Keratinocyte (primary cell): ENCODE results near the gene ANXA8. TPM values are rescaled to one million over a fixed set of nuclear protein-coding genes. Genes with fewer than 3 reads are reported as not detected.
"Not testable (repeated sequence)": the region's sequence is repeated elsewhere in the genome, so short reads cannot be mapped to it uniquely, and the experiment has no call there.

Experiments used
- DNase-seq: peaks from one replicate; pipeline ENCODE4 v3.0.0-alpha.2; 2011; ENCODE audit warnings: low read depth, missing footprints, low spot score
- FAIRE-seq: peaks from 2 replicates; lab custom pipeline; 2011; peaks lifted over from hg19 to GRCh38; lab: Jason Lieb, UNC
- H2AFZ ChIP-seq: 2 replicates; pipeline ENCODE4 v1.6.0; 2012; ENCODE audit warnings: low read length, control low read depth, inconsistent platforms; ENCODE audit not compliant: control insufficient read depth
- H3K27ac ChIP-seq: 2 replicates; pipeline ENCODE4 v1.5.1; 2011; ENCODE audit warnings: low read length; ENCODE audit not compliant: control insufficient read depth, insufficient read depth
- H3K27me3 ChIP-seq: 3 replicates; pipeline ENCODE4 v1.6.0; 2011; ENCODE audit warnings: low read length; ENCODE audit not compliant: control insufficient read depth, insufficient read depth; ENCODE audit errors: extremely low read depth
- H3K36me3 ChIP-seq, 2 experiments: 2 replicates in 1 of 2; 3 replicates in 1 of 2; pipeline ENCODE4 v1.5.1; 2011; ENCODE audit warnings: low read length in 2 of 2, mild to moderate bottlenecking in 1 of 2; ENCODE audit not compliant: control insufficient read depth in 2 of 2, insufficient read depth in 2 of 2; ENCODE audit errors: extremely low read depth in 1 of 2
- H3K4me1 ChIP-seq: 3 replicates; pipeline ENCODE4 v1.5.1; 2011; ENCODE audit warnings: low read length; ENCODE audit not compliant: control insufficient read depth, insufficient read depth; ENCODE audit errors: extremely low read depth
- H3K4me2 ChIP-seq: 3 replicates; pipeline ENCODE4 v1.6.0; 2011; ENCODE audit warnings: low read depth, low read length; ENCODE audit not compliant: control insufficient read depth, insufficient read depth; ENCODE audit errors: extremely low read depth
- H3K4me3 ChIP-seq, 3 experiments: fragments of 200-600 bp in 1 of 3; sonication (generic) in 1 of 3; 2 replicates in 2 of 3; 3 replicates in 1 of 3; pipeline ENCODE4 v1.5.1; 2011 to 2016; ENCODE audit warnings: low read length in 3 of 3, mild to moderate bottlenecking in 3 of 3, control low read depth in 2 of 3, inconsistent platforms in 1 of 3, low read depth in 1 of 3, mixed read lengths in 1 of 3, mixed run types in 1 of 3, moderate library complexity in 1 of 3; ENCODE audit not compliant: control insufficient read depth in 2 of 3, insufficient read depth in 2 of 3; ENCODE audit errors: extremely low read depth in 1 of 3
- H3K79me2 ChIP-seq: 2 replicates; pipeline ENCODE4 v1.6.0; 2012; ENCODE audit warnings: low read length; ENCODE audit not compliant: control insufficient read depth, insufficient read depth
- H3K9ac ChIP-seq: 3 replicates; pipeline ENCODE4 v1.6.0; 2011; ENCODE audit warnings: low read length; ENCODE audit not compliant: control insufficient read depth, insufficient read depth; ENCODE audit errors: extremely low read depth
- H3K9me1 ChIP-seq: 3 replicates; pipeline ENCODE4 v1.6.0; 2011; ENCODE audit warnings: low read length; ENCODE audit not compliant: control insufficient read depth, insufficient read depth; ENCODE audit errors: extremely low read depth
- H3K9me3 ChIP-seq: 2 replicates; pipeline ENCODE4 v1.5.1; 2012; ENCODE audit warnings: low read depth, low read length; ENCODE audit not compliant: control insufficient read depth
- H4K20me1 ChIP-seq: 3 replicates; pipeline ENCODE4 v1.6.0; 2011; ENCODE audit warnings: low read length; ENCODE audit not compliant: control insufficient read depth, insufficient read depth; ENCODE audit errors: extremely low read depth
- dilution Hi-C: fragments of 300-500 bp; cut with MboI; formaldehyde crosslinking; loops from one replicate; pipeline ENCODE4 v1.7.0; 2020; ENCODE audit warnings: low sequenced_read_pairs; ENCODE audit not compliant: extremely low pct_ligation_motif_present
- polyA minus RNA-seq, 3 experiments: library from RNA; depleted of rRNA, polyadenylated mRNA; stranded (reverse); fragments of >200 nt; gene quantifications; 1 replicate in 1 of 3; 2 replicates in 1 of 3; 3 replicates in 1 of 3; pipeline ENCODE4 v1.2.3, GENCODE V29; 2011
- polyA plus RNA-seq, 5 experiments: library from polyadenylated mRNA; depleted of rRNA in 3 of 5; stranded (reverse) in 3 of 5; stranded (forward) in 1 of 5; unstranded in 1 of 5; fragments of >200 nt; gene quantifications; 1 replicate in 1 of 5; 2 replicates in 3 of 5; 3 replicates in 1 of 5; pipeline versions ENCODE4 v1.2.1 to v1.2.3, GENCODE V29; 2011 to 2012; ENCODE audit warnings: missing spikeins in 2 of 5, low read depth in 1 of 5, low replicate concordance in 1 of 5

ANXA8 gene, protein sequence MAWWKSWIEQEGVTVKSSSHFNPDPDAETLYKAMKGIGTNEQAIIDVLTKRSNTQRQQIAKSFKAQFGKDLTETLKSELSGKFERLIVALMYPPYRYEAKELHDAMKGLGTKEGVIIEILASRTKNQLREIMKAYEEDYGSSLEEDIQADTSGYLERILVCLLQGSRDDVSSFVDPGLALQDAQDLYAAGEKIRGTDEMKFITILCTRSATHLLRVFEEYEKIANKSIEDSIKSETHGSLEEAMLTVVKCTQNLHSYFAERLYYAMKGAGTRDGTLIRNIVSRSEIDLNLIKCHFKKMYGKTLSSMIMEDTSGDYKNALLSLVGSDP
- polyA plus RNA-seq = 799 to 1,190 TPM (median 820 TPM) in 3 replicates
- 328 TPM for polyA plus RNA-seq (2011; ENCODE audit: low read depth)
- polyA plus RNA-seq (2011; cell fraction: cytosol; rRNA removed) = 730 and 788 TPM in 2 replicates
- polyA plus RNA-seq (2011; cell fraction: nucleus; rRNA removed) = 2,126 and 2,323 TPM in 2 replicates
- polyA plus RNA-seq (2012; ENCODE audit: low replicate concordance) = 341 and 583 TPM in 2 replicates
- polyA minus RNA-seq = 640 to 938 TPM (median 824 TPM) in 3 replicates
- 409 TPM for polyA minus RNA-seq (2011; cell fraction: cytosol; rRNA and poly(A)+ RNA removed)
- 370 and 487 TPM in 2 replicates for polyA minus RNA-seq (2011; cell fraction: nucleus; rRNA and poly(A)+ RNA removed)

- H3K4me1 ChIP-seq, dilution Hi-C loops, H4K20me1 ChIP-seq, H2AFZ ChIP-seq, H3K79me2 ChIP-seq, H3K27me3 ChIP-seq, H3K9me3 ChIP-seq, FAIRE-seq, H3K36me3 ChIP-seq, H3K9me1 ChIP-seq: not testable (repeated sequence)
- DNase-seq = peak; percentile 76
- peak within 1 kb of the TSS; percentile 59 to 78 (median 75) for H3K4me3 ChIP-seq
- H3K4me2 ChIP-seq = peak within 1 kb of the TSS; percentile 66
- peak within 1 kb of the TSS; percentile 93 for H3K27ac ChIP-seq
- H3K9ac ChIP-seq = peak within 1 kb of the TSS; percentile 95
These were observed at the start of gene ANXA8 for GRCh38 chr10:47483923-47484322. Gene ANXA8 (minus strand): TSS chr10:47484115. CDS start chr10:47483933, 182 bp downstream.

- H3K36me3 ChIP-seq, H3K27me3 ChIP-seq, H3K9ac ChIP-seq, H3K4me1 ChIP-seq, DNase-seq, H3K4me2 ChIP-seq, H2AFZ ChIP-seq, H3K4me3 ChIP-seq, H3K27ac ChIP-seq, dilution Hi-C loops, H4K20me1 ChIP-seq, H3K9me3 ChIP-seq, FAIRE-seq, H3K79me2 ChIP-seq, H3K9me1 ChIP-seq: not testable (repeated sequence)
These were observed 39.6 kb upstream of the ANXA8 start, which contains the start of gene AGAP9 for GRCh38 chr10:47523475-47523874. Gene AGAP9 (minus strand): TSS chr10:47523638. CDS start chr10:47523526, 112 bp downstream.

GRCh38 chr10:47502313-47502712 is 18.4 kb upstream of the ANXA8 start:
- H3K36me3 ChIP-seq, H3K4me2 ChIP-seq, H3K27me3 ChIP-seq, H3K9me1 ChIP-seq, H3K4me1 ChIP-seq, H3K27ac ChIP-seq, H2AFZ ChIP-seq, H3K4me3 ChIP-seq, DNase-seq, FAIRE-seq, H4K20me1 ChIP-seq, H3K9me3 ChIP-seq, H3K9ac ChIP-seq, H3K79me2 ChIP-seq, dilution Hi-C loops: not testable (repeated sequence)

- H4K20me1 ChIP-seq, H3K27me3 ChIP-seq, H3K4me1 ChIP-seq, H3K9ac ChIP-seq, H3K79me2 ChIP-seq, H2AFZ ChIP-seq, H3K4me3 ChIP-seq, DNase-seq, H3K9me1 ChIP-seq, H3K27ac ChIP-seq, FAIRE-seq, H3K4me2 ChIP-seq, H3K36me3 ChIP-seq, H3K9me3 ChIP-seq, dilution Hi-C loops: not testable (repeated sequence)
These were observed 10.3 kb upstream of the ANXA8 start for GRCh38 chr10:47494226-47494625.

DNA sequence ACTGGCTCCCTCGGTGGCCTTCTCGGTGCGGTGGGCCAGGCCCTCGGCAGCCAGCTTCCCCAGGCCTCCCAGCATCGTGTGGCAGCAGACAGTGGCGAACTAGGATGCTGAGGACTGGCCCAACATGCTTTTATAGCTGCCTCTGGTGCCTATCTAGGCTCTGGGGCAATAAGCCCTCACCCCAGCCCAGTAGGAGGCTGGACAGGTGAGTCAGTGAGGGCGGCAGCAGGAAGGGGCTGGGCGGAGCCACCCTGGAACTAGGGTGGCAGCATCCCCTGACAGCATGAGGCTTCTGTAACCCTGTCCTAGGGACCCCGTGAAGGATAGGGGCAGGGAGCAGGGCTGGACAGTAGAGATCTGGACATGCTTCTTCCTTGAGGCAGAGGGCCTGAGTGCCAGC is 7.7 kb upstream of the ANXA8 start, which contains the start of gene FAM25G:
FAM25G (minus strand) TSS at position 101 of the 400 bp plus-strand sequence; CDS start at position 75, 26 bp downstream.
- not testable (repeated sequence) for H2AFZ ChIP-seq, H3K4me3 ChIP-seq

More for the DNA sequence above, 7.7 kb upstream of the ANXA8 start, which contains the start of gene FAM25G:
- H3K4me2 ChIP-seq, H3K36me3 ChIP-seq, H3K79me2 ChIP-seq, H3K4me1 ChIP-seq, DNase-seq, H3K27me3 ChIP-seq, H3K9me3 ChIP-seq, H3K27ac ChIP-seq, dilution Hi-C loops, H3K9me1 ChIP-seq, FAIRE-seq, H4K20me1 ChIP-seq, H3K9ac ChIP-seq: not testable (repeated sequence)
